HG03139 (cell line): ENCODE results near the gene IQGAP1.
"Not testable (repeated sequence)": the region's sequence is repeated elsewhere in the genome, so short reads cannot be mapped to it uniquely, and the experiment has no call there.

Experiments
- ATAC-seq: cut with Tn5 transposase; IDR thresholded peaks from one replicate; pipeline ENCODE4 v1.9.1; 2021; ENCODE audit not compliant: unreplicated experiment

IQGAP1 gene, protein sequence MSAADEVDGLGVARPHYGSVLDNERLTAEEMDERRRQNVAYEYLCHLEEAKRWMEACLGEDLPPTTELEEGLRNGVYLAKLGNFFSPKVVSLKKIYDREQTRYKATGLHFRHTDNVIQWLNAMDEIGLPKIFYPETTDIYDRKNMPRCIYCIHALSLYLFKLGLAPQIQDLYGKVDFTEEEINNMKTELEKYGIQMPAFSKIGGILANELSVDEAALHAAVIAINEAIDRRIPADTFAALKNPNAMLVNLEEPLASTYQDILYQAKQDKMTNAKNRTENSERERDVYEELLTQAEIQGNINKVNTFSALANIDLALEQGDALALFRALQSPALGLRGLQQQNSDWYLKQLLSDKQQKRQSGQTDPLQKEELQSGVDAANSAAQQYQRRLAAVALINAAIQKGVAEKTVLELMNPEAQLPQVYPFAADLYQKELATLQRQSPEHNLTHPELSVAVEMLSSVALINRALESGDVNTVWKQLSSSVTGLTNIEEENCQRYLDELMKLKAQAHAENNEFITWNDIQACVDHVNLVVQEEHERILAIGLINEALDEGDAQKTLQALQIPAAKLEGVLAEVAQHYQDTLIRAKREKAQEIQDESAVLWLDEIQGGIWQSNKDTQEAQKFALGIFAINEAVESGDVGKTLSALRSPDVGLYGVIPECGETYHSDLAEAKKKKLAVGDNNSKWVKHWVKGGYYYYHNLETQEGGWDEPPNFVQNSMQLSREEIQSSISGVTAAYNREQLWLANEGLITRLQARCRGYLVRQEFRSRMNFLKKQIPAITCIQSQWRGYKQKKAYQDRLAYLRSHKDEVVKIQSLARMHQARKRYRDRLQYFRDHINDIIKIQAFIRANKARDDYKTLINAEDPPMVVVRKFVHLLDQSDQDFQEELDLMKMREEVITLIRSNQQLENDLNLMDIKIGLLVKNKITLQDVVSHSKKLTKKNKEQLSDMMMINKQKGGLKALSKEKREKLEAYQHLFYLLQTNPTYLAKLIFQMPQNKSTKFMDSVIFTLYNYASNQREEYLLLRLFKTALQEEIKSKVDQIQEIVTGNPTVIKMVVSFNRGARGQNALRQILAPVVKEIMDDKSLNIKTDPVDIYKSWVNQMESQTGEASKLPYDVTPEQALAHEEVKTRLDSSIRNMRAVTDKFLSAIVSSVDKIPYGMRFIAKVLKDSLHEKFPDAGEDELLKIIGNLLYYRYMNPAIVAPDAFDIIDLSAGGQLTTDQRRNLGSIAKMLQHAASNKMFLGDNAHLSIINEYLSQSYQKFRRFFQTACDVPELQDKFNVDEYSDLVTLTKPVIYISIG (N-terminal part only)

GRCh38 chr15:90387534-90388461 lies at the start of gene IQGAP1:
Gene IQGAP1 (plus strand): TSS chr15:90388242. CDS start chr15:90388342, 100 bp downstream.
- peak; percentile 93 for ATAC-seq

DNA sequence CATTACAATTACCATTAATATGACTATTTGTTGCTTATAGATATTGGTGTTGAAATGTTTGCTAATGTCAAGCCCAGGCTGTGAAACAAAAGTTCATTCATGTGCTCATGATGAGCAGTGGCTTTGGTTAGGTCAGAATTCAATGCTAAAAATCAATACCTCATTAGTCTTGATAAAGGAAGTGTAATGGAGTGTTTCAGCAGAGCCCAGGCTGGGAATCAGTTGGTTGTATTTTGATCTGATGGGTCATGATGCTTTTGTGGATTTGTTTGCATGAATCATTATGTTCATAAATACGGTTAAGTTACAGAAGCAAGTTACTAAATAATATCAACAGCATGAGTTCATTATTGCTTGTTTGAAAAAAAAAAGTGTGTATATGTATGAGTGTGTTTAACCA lies 49.5 kb upstream of the IQGAP1 start:
- no peak for ATAC-seq

GRCh38 chr15:90340345-90340744 lies 47.7 kb upstream of the IQGAP1 start:
- ATAC-seq: no peak

- no peak for ATAC-seq
Observed at GRCh38 chr15:90343302-90343790, 44.7 kb upstream of the IQGAP1 start.

DNA sequence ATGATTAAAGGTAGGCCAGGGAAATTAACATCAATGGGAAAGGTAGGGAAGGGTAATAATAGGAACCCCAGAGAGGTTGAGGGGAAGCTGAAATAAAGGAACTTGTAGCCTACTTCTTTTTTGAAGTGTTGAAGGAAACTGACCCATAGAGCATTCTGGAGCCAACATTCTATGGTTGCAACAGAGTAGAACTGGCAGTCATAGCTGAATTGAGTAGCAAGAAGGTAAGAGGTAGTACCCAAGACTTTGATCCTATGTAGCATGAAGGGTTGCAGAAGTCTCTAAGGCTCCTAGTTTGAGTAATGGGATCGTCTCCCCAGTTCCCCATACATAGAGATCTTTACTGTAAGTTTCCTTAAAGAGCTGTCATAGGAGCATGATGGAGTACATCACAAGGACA lies 43.4 kb upstream of the IQGAP1 start:
- no peak for ATAC-seq

GRCh38 chr15:90345857-90346256 lies 42.2 kb upstream of the IQGAP1 start:
- no peak for ATAC-seq

DNA sequence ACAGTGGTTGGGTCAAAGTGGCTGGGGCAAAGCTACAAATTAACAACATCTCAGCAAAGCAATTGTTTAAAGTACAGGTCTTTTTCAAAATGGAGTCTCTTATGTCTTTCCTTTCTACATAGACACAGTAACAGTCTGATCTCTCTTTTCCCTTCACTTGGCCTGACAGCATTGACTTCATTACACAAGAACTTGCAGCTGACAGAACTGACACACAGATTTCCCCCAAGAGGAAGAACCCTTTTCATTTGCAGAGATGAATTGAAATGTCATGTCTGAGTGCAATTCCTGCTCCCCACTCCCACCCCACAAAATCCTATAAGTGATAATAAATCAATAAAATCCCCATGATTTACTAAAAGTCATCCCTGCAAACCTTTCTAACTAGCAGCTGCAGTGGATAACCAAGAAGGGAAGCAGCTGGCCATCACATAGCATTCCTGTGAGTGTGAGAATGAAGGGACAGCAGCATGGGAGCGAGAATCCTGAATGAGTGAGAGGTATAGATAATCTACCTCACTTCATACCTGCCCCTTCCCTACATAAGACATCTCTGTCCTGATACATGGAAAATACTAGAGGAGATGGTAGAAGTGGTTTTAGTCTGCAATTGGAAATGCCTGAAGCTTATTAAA lies 40.5 kb upstream of the IQGAP1 start:
- not testable (repeated sequence) for ATAC-seq

DNA sequence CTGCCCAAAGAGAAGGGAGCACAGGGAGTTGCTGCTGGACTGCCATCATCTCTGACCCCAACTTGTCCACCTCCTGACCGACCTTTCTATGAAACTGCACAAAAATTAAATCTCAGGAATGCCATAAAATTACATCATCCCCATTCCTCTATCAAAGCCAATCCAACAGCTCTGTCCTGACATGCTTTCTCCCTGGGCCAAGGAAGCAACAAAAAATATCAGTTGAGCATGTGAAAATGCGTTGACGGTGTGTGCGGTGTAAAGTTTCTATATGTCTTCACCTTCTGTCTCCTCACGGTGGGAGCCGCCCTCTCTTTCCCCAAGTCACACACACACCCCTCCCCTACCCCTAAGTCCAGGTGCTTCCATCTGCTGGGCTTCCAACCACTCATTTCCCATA lies 39.6 kb upstream of the IQGAP1 start:
- no peak for ATAC-seq

- no peak for ATAC-seq
Observed at GRCh38 chr15:90349072-90349471, 39.0 kb upstream of the IQGAP1 start.

- ATAC-seq: no peak
Observed at GRCh38 chr15:90349821-90350220, 38.2 kb upstream of the IQGAP1 start.

- ATAC-seq: no peak
Observed at GRCh38 chr15:90351479-90352106, 36.4 kb upstream of the IQGAP1 start.

GRCh38 chr15:90352107-90352893 lies 35.7 kb upstream of the IQGAP1 start, which contains the start of gene ZNF774:
Gene ZNF774 (plus strand): TSS chr15:90352284. CDS start chr15:90354661, 2,377 bp downstream.
- peak; percentile 99 for ATAC-seq

DNA sequence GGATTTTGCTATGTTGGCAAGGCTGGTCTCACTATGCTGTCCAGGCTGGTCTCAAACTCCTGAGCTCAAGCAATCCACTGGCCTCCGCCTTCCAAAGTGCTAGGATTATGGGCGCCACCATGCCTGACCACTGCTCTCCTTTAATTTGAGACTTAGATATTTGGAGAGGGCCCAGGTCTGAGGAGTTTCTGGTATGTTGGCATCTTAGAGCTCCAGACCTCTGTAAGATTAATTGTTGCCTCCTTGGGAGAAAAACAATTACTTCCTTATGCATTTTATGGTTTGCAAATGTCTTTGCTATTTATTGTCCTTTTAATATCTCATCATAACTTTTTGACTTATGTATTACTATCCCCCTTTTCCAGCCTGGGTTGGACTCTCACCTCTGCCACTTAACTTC lies 33.1 kb upstream of the IQGAP1 start:
- no peak for ATAC-seq

- no peak for ATAC-seq
Observed at GRCh38 chr15:90358124-90359033, 29.7 kb upstream of the IQGAP1 start.

- no peak for ATAC-seq
Observed at GRCh38 chr15:90360746-90361145, 27.3 kb upstream of the IQGAP1 start.

- ATAC-seq: no peak
Observed at GRCh38 chr15:90362936-90363212, 25.2 kb upstream of the IQGAP1 start.

GRCh38 chr15:90364251-90364650 lies 23.8 kb upstream of the IQGAP1 start:
- ATAC-seq: no peak
